Neutrophil (primary cell): ENCODE results near the gene TMEM132D.

Experiments used
- H3K27ac ChIP-seq: fragments of 200-600 bp; sonication (generic); 2 replicates; pipeline ENCODE4 v1.5.1; 2016; ENCODE audit warnings: mild to moderate bottlenecking, moderate library complexity
- H3K27me3 ChIP-seq: fragments of 200-600 bp; sonication (generic); 2 replicates; pipeline ENCODE4 v1.6.0; 2016; ENCODE audit warnings: mild to moderate bottlenecking
- H3K36me3 ChIP-seq: fragments of 200-600 bp; sonication (generic); 2 replicates; pipeline ENCODE4 v1.5.1; 2017
- H3K4me1 ChIP-seq, 2 experiments: fragments of 200-600 bp in 1 of 2; sonication (generic) in 1 of 2; 1 replicate in 1 of 2; 2 replicates in 1 of 2; pipeline versions ENCODE4 v1.5.1 to v1.6.1; 2013 to 2016; ENCODE audit warnings: low read depth in 1 of 2, low read length in 1 of 2, mild to moderate bottlenecking in 1 of 2, moderate library complexity in 1 of 2; ENCODE audit not compliant: control insufficient read depth in 1 of 2, insufficient read depth in 1 of 2
- H3K4me3 ChIP-seq, 2 experiments: fragments of 200-600 bp in 1 of 2; sonication (generic) in 1 of 2; 1 replicate in 1 of 2; 2 replicates in 1 of 2; pipeline ENCODE4 v1.5.1; 2013 to 2016; ENCODE audit warnings: low read depth in 1 of 2, low read length in 1 of 2, mild to moderate bottlenecking in 1 of 2, moderate library complexity in 1 of 2
- H3K9me3 ChIP-seq: fragments of 200-600 bp; sonication (generic); 2 replicates; pipeline ENCODE4 v1.5.1; 2016
- CTCF ChIP-seq: fragments of 200-600 bp; sonication (generic); IDR thresholded peaks from 2 replicates; pipeline ENCODE4 v1.5.1; 2016; ENCODE audit warnings: antibody characterized with exemption

Gene TMEM132D

GRCh38 chr12:129831294-129831693 lies 72.5 kb downstream of the TMEM132D start:
- no peak for TF ChIP-seq CTCF
- Histone ChIP-seq H3K27me3 (no peaks in the 10 kb centered on the region), H3K4me3 (no peak overlapping the region), H3K36me3 (no peaks in the 10 kb centered on the region), H3K27ac (no peak overlapping the region), H3K9me3 (no peaks in the 10 kb centered on the region), H3K4me1 (no peaks in the 10 kb centered on the region)

- Histone ChIP-seq H3K36me3 (no peaks in the 10 kb centered on the region), H3K4me1 (no peaks in the 10 kb centered on the region), H3K4me3 (no peak overlapping the region), H3K27me3 (no peaks in the 10 kb centered on the region), H3K27ac (no peak overlapping the region), H3K9me3 (no peaks in the 10 kb centered on the region)
- no peak for TF ChIP-seq CTCF
Observed at GRCh38 chr12:129830796-129831195, 73.0 kb downstream of the TMEM132D start.

- no peak overlapping the region for H3K27ac ChIP-seq
- H3K4me3 ChIP-seq: no peak overlapping the region
- H3K36me3 ChIP-seq: no peaks in the 10 kb centered on the region
- H3K27me3 ChIP-seq: no peaks in the 10 kb centered on the region
- TF ChIP-seq CTCF: no peak
- H3K4me1 ChIP-seq: no peaks in the 10 kb centered on the region
- H3K9me3 ChIP-seq: no peaks in the 10 kb centered on the region
Observed at GRCh38 chr12:129827866-129828384, 75.9 kb downstream of the TMEM132D start.

- Histone ChIP-seq H3K9me3 (no peaks in the 10 kb centered on the region), H3K27me3 (no peaks in the 10 kb centered on the region), H3K27ac (no peak overlapping the region), H3K4me1 (no peaks in the 10 kb centered on the region), H3K36me3 (no peaks in the 10 kb centered on the region), H3K4me3 (no peak overlapping the region)
- TF ChIP-seq CTCF: no peak
Observed at GRCh38 chr12:129827102-129827865, 76.5 kb downstream of the TMEM132D start.

- no peak for TF ChIP-seq CTCF
Observed at GRCh38 chr12:129826273-129826672, 77.6 kb downstream of the TMEM132D start.

More at GRCh38 chr12:129826273-129826672, 77.6 kb downstream of the TMEM132D start:
- H3K36me3 ChIP-seq: no peaks in the 10 kb centered on the region
- H3K4me3 ChIP-seq: no peak overlapping the region
- no peaks in the 10 kb centered on the region for H3K4me1 ChIP-seq
- H3K27me3 ChIP-seq: no peaks in the 10 kb centered on the region
- no peak overlapping the region for H3K27ac ChIP-seq
- no peaks in the 10 kb centered on the region for H3K9me3 ChIP-seq
